ENCODE results near the gene IVNS1ABP. TPM values are rescaled to one million over a fixed set of nuclear protein-coding genes. Genes with fewer than 3 reads are reported as not detected.

Gene IVNS1ABP
- total and polyA plus RNA-seq, 2 donors (not counting 3 experiments of a cell fraction or from before 2014, with no cell fraction given) = 26.3 to 81.6 TPM

DNA sequence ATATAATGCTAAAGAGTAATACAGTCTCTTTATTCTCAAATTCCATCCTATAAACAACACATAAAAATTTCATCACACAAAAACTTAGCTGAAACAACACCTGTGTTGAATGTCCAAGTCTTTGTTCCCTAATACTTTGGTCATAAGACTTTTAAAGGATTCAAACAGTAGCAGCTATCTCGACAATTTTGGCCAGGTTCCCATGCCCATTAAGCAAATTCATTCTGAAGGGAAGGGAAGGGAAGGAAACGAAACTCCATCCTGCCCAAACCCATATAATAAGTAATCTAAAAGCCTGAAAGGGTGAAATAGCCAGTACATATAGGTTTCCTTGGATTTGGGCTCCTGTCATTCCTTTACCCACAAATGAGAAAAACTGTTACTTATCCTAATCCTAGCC lies 7.5 kb downstream of the IVNS1ABP start:
- CTCF ChIA-PET = interaction anchor here (1.0 to 1.8 kb wide), 5 partner anchors 14 to 371 kb away, joined by 3 to 7 read pairs (median 4); no protein-coding TSS in a partner anchor
- FAIRE-seq (no peak), DNase-seq (ENCODE audit: low read depth, low spot score) (peak; percentile 54)
- Histone ChIP-seq H3K4me3 (replicated peaks in 1 of 3; ENCODE audit: insufficient read depth in 1 of 3, low read depth in 1 of 3, low read length in 3 of 3) (no peak overlapping the region), H3K27me3 (ENCODE audit: control insufficient read depth in 2 of 2, insufficient read depth in 2 of 2, low read length in 2 of 2) (no peaks in the 10 kb centered on the region), H3K4me2 (ENCODE audit: insufficient read depth, low read length) (no peak overlapping the region), H3K9me3 (replicated peaks; ENCODE audit: control insufficient read depth, insufficient read depth, low read length) (no peaks in the 10 kb centered on the region), H4K20me1 (replicated peaks; ENCODE audit: control insufficient read depth, extremely low read depth, insufficient read depth, low read length) (peaks cover 14% of the 10 kb centered on the region), H3K9ac (replicated peaks; ENCODE audit: extremely low read depth, insufficient read depth, low read length) (no peak overlapping the region), H3K9me1 (replicated peaks; ENCODE audit: control insufficient read depth, extremely low read depth, insufficient read depth, low read length) (peaks cover 2% of the 10 kb centered on the region), H3K79me2 (ENCODE audit: control insufficient read depth, insufficient read depth, low read length) (peaks cover 63% of the 10 kb centered on the region), H3K27ac (ENCODE audit: insufficient read depth, low read depth, low read length) (no peak overlapping the region), H3K36me3 (ENCODE audit: control insufficient read depth in 2 of 2, extremely low read depth in 1 of 2, insufficient read depth in 2 of 2, low read length in 2 of 2) (peaks cover 10 to 42% of the 10 kb centered on the region in 2 experiments), H3K4me1 (ENCODE audit: control insufficient read depth, extremely low read depth, insufficient read depth, low read length) (peaks cover 28% of the 10 kb centered on the region), H2AFZ (ENCODE audit: low read depth, low read length) (no peak overlapping the region)
- intact Hi-C loops (cut with micrococcal nuclease) (loop anchor here (10.0 kb wide), 1 partner anchor 1025 kb away; no protein-coding TSS in a partner anchor), dilution Hi-C loops (cut with MboI; ENCODE audit: extremely low pct_ligation_motif_present, low sequenced_read_pairs) (no loop called here)
- no peak for TF ChIP-seq POLR2A (IDR thresholded peaks at IDR 0.05; ENCODE audit: low read depth, low read length)
- no TSS peak for BruUV-seq (replicated peaks)
- POLR2A ChIA-PET = no interaction called here

DNA sequence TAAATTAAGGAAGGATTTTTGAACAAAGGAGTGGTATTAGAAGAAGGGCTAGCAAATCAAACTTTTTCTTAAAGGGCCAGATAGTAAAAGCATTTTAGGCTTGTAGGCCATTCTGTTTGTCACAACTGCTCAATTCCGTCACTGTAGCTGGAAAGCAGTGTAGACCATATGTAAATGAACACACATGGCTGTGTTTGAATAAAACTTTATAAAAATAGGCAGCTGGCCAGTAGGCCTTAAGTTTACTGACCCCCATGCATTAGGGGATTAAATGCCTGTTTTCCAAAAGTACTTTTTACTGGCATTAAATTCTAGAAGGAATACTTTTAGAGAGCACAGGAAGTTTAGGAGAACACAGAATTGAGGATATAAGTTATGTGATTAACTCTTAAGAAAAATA lies 8.9 kb downstream of the IVNS1ABP start:
- intact Hi-C loops (cut with micrococcal nuclease) = loop anchor here (10.0 kb wide), 1 partner anchor 1027 kb away; no protein-coding TSS in a partner anchor
- Histone ChIP-seq H3K27me3 (ENCODE audit: control insufficient read depth in 2 of 2, insufficient read depth in 2 of 2, low read length in 2 of 2) (no peaks in the 10 kb centered on the region), H4K20me1 (replicated peaks; ENCODE audit: control insufficient read depth, extremely low read depth, insufficient read depth, low read length) (peaks cover 8% of the 10 kb centered on the region)

More for the DNA sequence above, 8.9 kb downstream of the IVNS1ABP start:
- H3K9me3 ChIP-seq (replicated peaks; ENCODE audit: control insufficient read depth, insufficient read depth, low read length) = no peaks in the 10 kb centered on the region
- no peak overlapping the region for H2AFZ ChIP-seq (ENCODE audit: low read depth, low read length)
- BruUV-seq (replicated peaks) = no TSS peak
- POLR2A ChIA-PET = no interaction called here
- H3K9me1 ChIP-seq (replicated peaks; ENCODE audit: control insufficient read depth, extremely low read depth, insufficient read depth, low read length) = peaks cover 2% of the 10 kb centered on the region
- no peak overlapping the region for H3K9ac ChIP-seq (replicated peaks; ENCODE audit: extremely low read depth, insufficient read depth, low read length)
- H3K27ac ChIP-seq (ENCODE audit: insufficient read depth, low read depth, low read length) = no peak overlapping the region
- no peak for FAIRE-seq
- TF ChIP-seq JUN (IDR thresholded peaks at IDR 0.05; ENCODE audit: borderline replicate concordance, insufficient read depth, insufficient read length, low read depth) = no peak
- no peak for TF ChIP-seq GATA2 (IDR thresholded peaks at IDR 0.05; ENCODE audit: insufficient read depth, insufficient read length, low read depth, low read length)
- TF ChIP-seq POLR2AphosphoS5 (IDR thresholded peaks at IDR 0.05; ENCODE audit: insufficient read depth, low read depth, low read length) = no peak
- no peak for TF ChIP-seq MYC (IDR thresholded peaks at IDR 0.05; ENCODE audit: low read depth, low read length)
- TF ChIP-seq POLR2A (IDR thresholded peaks at IDR 0.05; ENCODE audit: low read depth, low read length) = no peak
- TF ChIP-seq, protein P1, sequence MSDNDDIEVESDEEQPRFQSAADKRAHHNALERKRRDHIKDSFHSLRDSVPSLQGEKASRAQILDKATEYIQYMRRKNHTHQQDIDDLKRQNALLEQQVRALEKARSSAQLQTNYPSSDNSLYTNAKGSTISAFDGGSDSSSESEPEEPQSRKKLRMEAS (IDR thresholded peaks at IDR 0.05; ENCODE audit: insufficient read depth, insufficient read length) = no peak
- TF ChIP-seq FOS (IDR thresholded peaks at IDR 0.05; ENCODE audit: borderline replicate concordance, insufficient read depth, low read length) = no peak
- TF ChIP-seq, protein P2, sequence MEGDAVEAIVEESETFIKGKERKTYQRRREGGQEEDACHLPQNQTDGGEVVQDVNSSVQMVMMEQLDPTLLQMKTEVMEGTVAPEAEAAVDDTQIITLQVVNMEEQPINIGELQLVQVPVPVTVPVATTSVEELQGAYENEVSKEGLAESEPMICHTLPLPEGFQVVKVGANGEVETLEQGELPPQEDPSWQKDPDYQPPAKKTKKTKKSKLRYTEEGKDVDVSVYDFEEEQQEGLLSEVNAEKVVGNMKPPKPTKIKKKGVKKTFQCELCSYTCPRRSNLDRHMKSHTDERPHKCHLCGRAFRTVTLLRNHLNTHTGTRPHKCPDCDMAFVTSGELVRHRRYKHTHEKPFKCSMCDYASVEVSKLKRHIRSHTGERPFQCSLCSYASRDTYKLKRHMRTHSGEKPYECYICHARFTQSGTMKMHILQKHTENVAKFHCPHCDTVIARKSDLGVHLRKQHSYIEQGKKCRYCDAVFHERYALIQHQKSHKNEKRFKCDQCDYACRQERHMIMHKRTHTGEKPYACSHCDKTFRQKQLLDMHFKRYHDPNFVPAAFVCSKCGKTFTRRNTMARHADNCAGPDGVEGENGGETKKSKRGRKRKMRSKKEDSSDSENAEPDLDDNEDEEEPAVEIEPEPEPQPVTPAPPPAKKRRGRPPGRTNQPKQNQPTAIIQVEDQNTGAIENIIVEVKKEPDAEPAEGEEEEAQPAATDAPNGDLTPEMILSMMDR (IDR thresholded peaks at IDR 0.05; ENCODE audit: extremely low read depth in 1 of 2, insufficient read depth in 1 of 2, low read depth in 1 of 2, low read length in 2 of 2) = no peak
- TF ChIP-seq EZH2 (IDR thresholded peaks at IDR 0.05; ENCODE audit: borderline replicate concordance, low read depth, low read length, severe bottlenecking) = no peak
- DNase-seq (ENCODE audit: low read depth, low spot score) = no peak
- H3K79me2 ChIP-seq (ENCODE audit: control insufficient read depth, insufficient read depth, low read length) = peaks cover 49% of the 10 kb centered on the region
- H3K36me3 ChIP-seq (ENCODE audit: control insufficient read depth in 2 of 2, extremely low read depth in 1 of 2, insufficient read depth in 2 of 2, low read length in 2 of 2) = peaks cover 15 to 42% of the 10 kb centered on the region in 2 experiments
- H3K4me1 ChIP-seq (ENCODE audit: control insufficient read depth, extremely low read depth, insufficient read depth, low read length) = peaks cover 13% of the 10 kb centered on the region
- CTCF ChIA-PET = interaction anchor here (1.8 kb wide), 1 partner anchor 288 kb away, joined by 7 read pairs; no protein-coding TSS in a partner anchor
- dilution Hi-C loops (cut with MboI; ENCODE audit: extremely low pct_ligation_motif_present, low sequenced_read_pairs) = no loop called here
- no peak overlapping the region for H3K4me3 ChIP-seq (replicated peaks in 1 of 3; ENCODE audit: insufficient read depth in 1 of 3, low read depth in 1 of 3, low read length in 3 of 3)
- no peak overlapping the region for H3K4me2 ChIP-seq (ENCODE audit: insufficient read depth, low read length)

All from endothelial cell of umbilical vein (primary cell).